Esophagus muscularis mucosa (tissue), 4 donors: ENCODE results near the gene ST3GAL2.

Source experiments
- CTCF ChIP-seq, 3 experiments: fragments of 200-600 bp in 2 of 3; fragments of 450-650 bp in 1 of 3; sonication (generic) in 2 of 3; IDR thresholded peaks; one replicate each; pipeline ENCODE4 v1.5.1; 2017 to 2019; ENCODE audit warnings: antibody characterized with exemption in 3 of 3, mild to moderate bottlenecking in 2 of 3, moderate library complexity in 1 of 3
- EP300 ChIP-seq: sonication (generic); formaldehyde crosslinking; IDR thresholded peaks from one replicate; pipeline ENCODE4 v1.6.1; 2017; ENCODE audit warnings: antibody characterized with exemption
- POLR2A ChIP-seq: fragments of 450-650 bp; IDR thresholded peaks from one replicate; pipeline ENCODE4 v1.6.1; 2017; ENCODE audit warnings: antibody characterized with exemption, moderate library complexity, mild to moderate bottlenecking, low read depth
- POLR2AphosphoS5 ChIP-seq, 2 donors: sonication (generic); formaldehyde crosslinking; IDR thresholded peaks; one replicate each; pipeline ENCODE4 v1.6.1; 2017; ENCODE audit warnings: antibody characterized with exemption in 2 of 2

GRCh38 chr16:70429888-70430666 lies 8.8 kb downstream of the ST3GAL2 start:
- TF ChIP-seq EP300 (no peak), POLR2AphosphoS5 (IDR thresholded peaks at IDR 0.05) (no peak), CTCF (IDR thresholded peaks at IDR 0.05) (no peak), POLR2A (no peak)
